H9 (cell line): Measurements from ENCODE around the gene FNDC1. TPM values are rescaled to one million over a fixed set of nuclear protein-coding genes. Genes with fewer than 3 reads are reported as not detected.

Experiments used
- DNase-seq: peaks from one replicate; pipeline ENCODE4 v3.0.0-alpha.2; 2017
- H2AFZ ChIP-seq: one replicate; pipeline ENCODE4 v1.6.1; 2013; ENCODE audit warnings: mild to moderate bottlenecking, low read length, control low read depth, moderate library complexity
- H2AK5ac ChIP-seq: 2 replicates; pipeline ENCODE4 v1.6.1; 2013; ENCODE audit warnings: low read length, control low read depth, mixed read lengths; ENCODE audit not compliant: insufficient read length
- H2BK120ac ChIP-seq: one replicate; pipeline ENCODE4 v1.6.1; 2013; ENCODE audit warnings: low read depth, mild to moderate bottlenecking, low read length, control low read depth, inconsistent platforms; ENCODE audit not compliant: poor library complexity, severe bottlenecking
- H2BK12ac ChIP-seq: 2 replicates; pipeline ENCODE4 v1.6.1; 2013; ENCODE audit warnings: low read length, control low read depth, mixed read lengths, low read depth; ENCODE audit not compliant: insufficient read length
- H2BK15ac ChIP-seq: 2 replicates; pipeline ENCODE4 v1.6.1; 2013; ENCODE audit warnings: low read depth, low read length, control low read depth
- H2BK20ac ChIP-seq: one replicate; pipeline ENCODE4 v1.6.1; 2013; ENCODE audit warnings: low read depth, mild to moderate bottlenecking, low read length, control low read depth, inconsistent platforms; ENCODE audit not compliant: poor library complexity, severe bottlenecking
- H2BK5ac ChIP-seq: 2 replicates; pipeline ENCODE4 v1.6.1; 2013; ENCODE audit warnings: low read length, control low read depth, mixed read lengths; ENCODE audit not compliant: insufficient read length
- H3K14ac ChIP-seq: 2 replicates; pipeline ENCODE4 v1.6.1; 2013; ENCODE audit warnings: low read length, control low read depth; ENCODE audit not compliant: insufficient read depth
- H3K18ac ChIP-seq: 2 replicates; pipeline ENCODE4 v1.6.1; 2013; ENCODE audit warnings: low read depth, mild to moderate bottlenecking, mixed read lengths, low read length, control low read depth; ENCODE audit not compliant: insufficient read length
- H3K23ac ChIP-seq: 2 replicates; pipeline ENCODE4 v1.6.1; 2013; ENCODE audit warnings: low read length, control low read depth, mixed read lengths, low read depth; ENCODE audit not compliant: insufficient read length
- H3K23me2 ChIP-seq: 2 replicates; pipeline ENCODE4 v1.6.1; 2013; ENCODE audit warnings: low read depth, mild to moderate bottlenecking, mixed read lengths, low read length, control low read depth; ENCODE audit not compliant: insufficient read length, poor library complexity, severe bottlenecking
- H3K27ac ChIP-seq: 2 replicates; pipeline ENCODE4 v1.5.1; 2013; ENCODE audit warnings: low read length, control low read depth, mixed read lengths, low read depth; ENCODE audit not compliant: insufficient read length
- H3K27me3 ChIP-seq: 2 replicates; pipeline ENCODE4 v1.6.1; 2013; ENCODE audit warnings: low read length, control low read depth, inconsistent platforms; ENCODE audit not compliant: insufficient read depth
- H3K4ac ChIP-seq: 2 replicates; pipeline ENCODE4 v1.6.1; 2013; ENCODE audit warnings: low read depth, mild to moderate bottlenecking, control low read depth, inconsistent platforms, low read length, moderate library complexity
- H3K4me1 ChIP-seq: 2 replicates; pipeline ENCODE4 v1.6.1; 2013; ENCODE audit warnings: low read length, control low read depth, inconsistent platforms; ENCODE audit not compliant: insufficient read depth
- H3K4me2 ChIP-seq: 2 replicates; pipeline ENCODE4 v1.6.1; 2013; ENCODE audit warnings: low read length, control low read depth, mixed read lengths; ENCODE audit not compliant: insufficient read length, insufficient read depth
- H3K56ac ChIP-seq: 2 replicates; pipeline ENCODE4 v1.6.1; 2013; ENCODE audit warnings: low read depth, mild to moderate bottlenecking, mixed read lengths, low read length, control low read depth; ENCODE audit not compliant: insufficient read length
- H3K79me1 ChIP-seq: 2 replicates; pipeline ENCODE4 v1.6.1; 2013; ENCODE audit warnings: low read depth, mild to moderate bottlenecking, moderate library complexity, low read length, control low read depth, inconsistent platforms; ENCODE audit not compliant: insufficient read depth, poor library complexity, severe bottlenecking
- H3K79me2 ChIP-seq: 2 replicates; pipeline ENCODE4 v1.6.1; 2013; ENCODE audit warnings: low read length, control low read depth, inconsistent platforms; ENCODE audit not compliant: insufficient read depth
- H3K9ac ChIP-seq: 2 replicates; pipeline ENCODE4 v1.6.1; 2013; ENCODE audit warnings: low read length, control low read depth, mixed read lengths; ENCODE audit not compliant: insufficient read length; ENCODE audit errors: extremely low read depth
- H3K9me3 ChIP-seq: one replicate; pipeline ENCODE4 v1.6.1; 2013; ENCODE audit warnings: low read depth, low read length, inconsistent platforms; ENCODE audit not compliant: control insufficient read depth
- H3T11ph ChIP-seq: one replicate; pipeline ENCODE4 v1.6.1; 2013; ENCODE audit warnings: mild to moderate bottlenecking, low read length, control low read depth, inconsistent platforms
- H4K20me1 ChIP-seq: one replicate; pipeline ENCODE4 v1.6.1; 2013; ENCODE audit not compliant: control insufficient read depth, insufficient read length, insufficient read depth
- H4K5ac ChIP-seq: 2 replicates; pipeline ENCODE4 v1.6.1; 2013; ENCODE audit warnings: low read depth, mild to moderate bottlenecking, mixed read lengths, low read length, control low read depth; ENCODE audit not compliant: insufficient read length
- H4K8ac ChIP-seq: replicated peaks from 2 replicates; pipeline ENCODE4 v1.6.1; 2013; ENCODE audit warnings: low read length, control low read depth, mixed read lengths, low read depth; ENCODE audit not compliant: insufficient read length
- H4K91ac ChIP-seq: 2 replicates; pipeline ENCODE4 v1.6.1; 2013; ENCODE audit warnings: low read depth, mild to moderate bottlenecking, moderate library complexity, mixed read lengths, low read length, control low read depth; ENCODE audit not compliant: insufficient read length
- H3K27ac Mint-ChIP-seq, 3 experiments: 2 replicates in 2 of 3; 3 replicates in 1 of 3; pipeline ENCODE4 v1.8.0; 2020 to 2021; ENCODE audit warnings: mixed read lengths in 3 of 3, mild to moderate bottlenecking in 1 of 3, moderate library complexity in 1 of 3
- H3K27me3 Mint-ChIP-seq: 2 replicates; pipeline ENCODE4 v1.8.0; 2021; ENCODE audit warnings: low read depth, mild to moderate bottlenecking, moderate library complexity, mixed read lengths
- H3K36me3 Mint-ChIP-seq, 3 experiments: 2 replicates in 2 of 3; 3 replicates in 1 of 3; pipeline ENCODE4 v1.8.0; 2020 to 2021; ENCODE audit warnings: low read depth in 3 of 3, mixed read lengths in 3 of 3; ENCODE audit not compliant: insufficient read depth in 1 of 3
- H3K4me1 Mint-ChIP-seq, 2 experiments: 2 replicates each; pipeline ENCODE4 v1.8.0; 2020; ENCODE audit warnings: mixed read lengths in 2 of 2
- H3K4me3 Mint-ChIP-seq, 2 experiments: 2 replicates in 1 of 2; 3 replicates in 1 of 2; pipeline ENCODE4 v1.8.0; 2020 to 2021; ENCODE audit warnings: mild to moderate bottlenecking in 2 of 2, mixed read lengths in 2 of 2, moderate library complexity in 1 of 2
- H3K9me3 Mint-ChIP-seq, 2 experiments: 2 replicates in 1 of 2; 3 replicates in 1 of 2; pipeline ENCODE4 v1.8.0; 2020; ENCODE audit warnings: mild to moderate bottlenecking in 2 of 2, mixed read lengths in 2 of 2, moderate library complexity in 1 of 2
- CTCF ChIP-seq: fragments of 200-600 bp; sonication (generic); conservative IDR thresholded peaks from 3 replicates; pipeline ENCODE4 v1.8.0; 2021; ENCODE audit warnings: antibody characterized with exemption, mild to moderate bottlenecking
- WGBS: extraction: QIAGEN DNeasy Blood & Tissue Kit; methylation state at CpG from one replicate; pipeline ENCODE4 v1.1.7; 2013; ENCODE audit warnings: missing lambda C conversion rate, low lambda C conversion rate, mixed read lengths; ENCODE audit not compliant: insufficient read length; ENCODE audit errors: extremely low coverage; 5-methylcytosine and 5-hydroxymethylcytosine counted together
- total RNA-seq: library from RNA; stranded (reverse); gene quantifications from 2 replicates; pipeline ENCODE4 v1.2.1, GENCODE V29; 2021

The FNDC1 gene
- total RNA-seq, 1 experiment from 2014 or later = 0.24 TPM

DNA sequence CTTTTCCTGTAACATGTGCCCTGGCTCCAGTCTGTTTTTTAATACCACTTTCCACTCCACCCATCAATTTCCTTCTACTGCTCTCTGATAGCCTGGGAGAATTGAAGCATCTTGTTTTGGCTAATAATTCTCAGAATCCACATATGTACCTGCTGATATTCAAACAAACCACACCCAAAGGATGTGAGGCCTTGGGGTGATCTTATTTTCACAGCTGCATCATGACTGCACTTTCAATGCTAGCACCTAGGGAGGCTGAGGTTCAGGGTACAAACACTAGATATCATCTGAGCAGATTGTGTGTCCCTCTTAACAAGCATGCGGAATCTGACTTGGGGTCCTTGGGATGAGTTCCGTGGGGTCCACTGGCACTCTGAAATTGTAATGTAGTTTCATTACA, 12.7 kb downstream of the FNDC1 start:
- Mint-ChIP-seq H3K36me3 (peaks cover 0 to 2% (median 0%) of the 10 kb centered on the region in 3 experiments; a peak in 1 of 7 replicates), H3K9me3 (peaks cover 8 to 24% of the 10 kb centered on the region in 2 experiments), H3K27ac (no peak overlapping the region), H3K4me1 (no peaks in the 10 kb centered on the region), H3K4me3 (no peak overlapping the region), H3K27me3 (peaks cover 15% of the 10 kb centered on the region; the same call in 1 of the 2 replicates)
- Histone ChIP-seq H3K79me2 (no peaks in the 10 kb centered on the region), H3K23ac (no peak overlapping the region), H3K79me1 (no peaks in the 10 kb centered on the region), H4K5ac (no peak overlapping the region), H3T11ph (no peak overlapping the region), H2AFZ (no peak overlapping the region), H3K27me3 (no peaks in the 10 kb centered on the region), H3K4ac (no peak overlapping the region), H2BK120ac (no peak overlapping the region), H3K14ac (no peak overlapping the region), H3K27ac (no peak overlapping the region), H4K20me1 (no peaks in the 10 kb centered on the region), H3K4me1 (no peaks in the 10 kb centered on the region), H2BK12ac (no peak overlapping the region), H2BK5ac (no peak overlapping the region), H4K91ac (no peak overlapping the region), H3K56ac (no peak overlapping the region), H4K8ac (no peak overlapping the region), H3K18ac (no peak overlapping the region), H2BK20ac (no peak overlapping the region), H3K9ac (no peak overlapping the region), H3K23me2 (no peaks in the 10 kb centered on the region), H3K9me3 (no peaks in the 10 kb centered on the region), H2AK5ac (no peak overlapping the region), H2BK15ac (no peak overlapping the region), H3K4me2 (no peak overlapping the region)
- DNase-seq = no peak
- no CpG with 5 or more reads among the region's 2 CpGs for WGBS
- TF ChIP-seq CTCF = no peak
